ENCODE data around the gene CYP19A1.

CYP19A1 gene

GRCh38 chr15:51313074-51313393 lies 25.4 kb downstream of the CYP19A1 start:
- no peak overlapping the region for H3K27ac ChIP-seq
- no peaks in the 10 kb centered on the region for H4K20me1 ChIP-seq (ENCODE audit: insufficient read depth)
- H3K27me3 ChIP-seq (ENCODE audit: insufficient read depth, low read depth) = no peaks in the 10 kb centered on the region
- no peaks in the 10 kb centered on the region for H3K36me3 ChIP-seq (ENCODE audit: insufficient read depth)
- H3K4me2 ChIP-seq = no peak overlapping the region
- H2AFZ ChIP-seq (ENCODE audit: low read depth) = no peak overlapping the region
- H3K79me2 ChIP-seq (ENCODE audit: insufficient read depth, low read depth) = no peaks in the 10 kb centered on the region
- no peaks in the 10 kb centered on the region for H3K4me1 ChIP-seq (ENCODE audit: low read depth, poor library complexity, severe bottlenecking)
- TF ChIP-seq CTCF (conservative IDR thresholded peaks at IDR 0.05; ENCODE audit: low read depth, low read length) = no peak
- H3K4me3 ChIP-seq (IDR thresholded peaks at IDR 0.05; ENCODE audit: insufficient read depth, low read depth, low read length) = no peak overlapping the region
- no peak overlapping the region for H3K9ac ChIP-seq

- Histone ChIP-seq H3K27ac (no peak overlapping the region), H3K4me2 (no peak overlapping the region), H4K20me1 (ENCODE audit: insufficient read depth) (no peaks in the 10 kb centered on the region)
Observed at GRCh38 chr15:51312166-51313073, 26.0 kb downstream of the CYP19A1 start.

GRCh38 chr15:51311510-51311909 lies 26.9 kb downstream of the CYP19A1 start:
- Histone ChIP-seq H3K27ac (no peak overlapping the region), H3K27me3 (ENCODE audit: insufficient read depth, low read depth) (no peaks in the 10 kb centered on the region)

More at GRCh38 chr15:51312166-51313073, 26.0 kb downstream of the CYP19A1 start:
- no peak for TF ChIP-seq CTCF (conservative IDR thresholded peaks at IDR 0.05; ENCODE audit: low read depth, low read length)
- Histone ChIP-seq H3K36me3 (ENCODE audit: insufficient read depth) (no peaks in the 10 kb centered on the region), H3K9ac (no peak overlapping the region), H2AFZ (ENCODE audit: low read depth) (no peak overlapping the region), H3K4me1 (ENCODE audit: low read depth, poor library complexity, severe bottlenecking) (peaks cover 4% of the 10 kb centered on the region), H3K27me3 (ENCODE audit: insufficient read depth, low read depth) (no peaks in the 10 kb centered on the region), H3K79me2 (ENCODE audit: insufficient read depth, low read depth) (no peaks in the 10 kb centered on the region), H3K4me3 (IDR thresholded peaks at IDR 0.05; ENCODE audit: insufficient read depth, low read depth, low read length) (no peak overlapping the region)

GRCh38 chr15:51310064-51310463 lies 28.3 kb downstream of the CYP19A1 start:
- no peaks in the 10 kb centered on the region for H4K20me1 ChIP-seq (ENCODE audit: insufficient read depth)
- no peaks in the 10 kb centered on the region for H3K79me2 ChIP-seq (ENCODE audit: insufficient read depth, low read depth)
- no peak overlapping the region for H3K4me2 ChIP-seq
- H3K4me1 ChIP-seq (ENCODE audit: low read depth, poor library complexity, severe bottlenecking) = peaks cover 4% of the 10 kb centered on the region
- no peaks in the 10 kb centered on the region for H3K36me3 ChIP-seq (ENCODE audit: insufficient read depth)
- TF ChIP-seq CTCF (conservative IDR thresholded peaks at IDR 0.05; ENCODE audit: low read depth, low read length) = no peak
- H3K4me3 ChIP-seq (IDR thresholded peaks at IDR 0.05; ENCODE audit: insufficient read depth, low read depth, low read length) = no peak overlapping the region
- no peak overlapping the region for H2AFZ ChIP-seq (ENCODE audit: low read depth)
- H3K27ac ChIP-seq = no peak overlapping the region
- H3K9ac ChIP-seq = no peak overlapping the region
- no peaks in the 10 kb centered on the region for H3K27me3 ChIP-seq (ENCODE audit: insufficient read depth, low read depth)

More at GRCh38 chr15:51311510-51311909, 26.9 kb downstream of the CYP19A1 start:
- no peaks in the 10 kb centered on the region for H3K79me2 ChIP-seq (ENCODE audit: insufficient read depth, low read depth)
- peaks cover 4% of the 10 kb centered on the region for H3K4me1 ChIP-seq (ENCODE audit: low read depth, poor library complexity, severe bottlenecking)
- H3K9ac ChIP-seq = no peak overlapping the region
- no peak overlapping the region for H3K4me2 ChIP-seq
- H4K20me1 ChIP-seq (ENCODE audit: insufficient read depth) = no peaks in the 10 kb centered on the region
- no peak for TF ChIP-seq CTCF (conservative IDR thresholded peaks at IDR 0.05; ENCODE audit: low read depth, low read length)
- H3K36me3 ChIP-seq (ENCODE audit: insufficient read depth) = no peaks in the 10 kb centered on the region
- no peak overlapping the region for H3K4me3 ChIP-seq (IDR thresholded peaks at IDR 0.05; ENCODE audit: insufficient read depth, low read depth, low read length)
- H2AFZ ChIP-seq (ENCODE audit: low read depth) = no peak overlapping the region

Measured in KMS-11 (cell line).